Endothelial cell of umbilical vein (primary cell): ENCODE data around the gene CPSF4. TPM values are rescaled to one million over a fixed set of nuclear protein-coding genes. Genes with fewer than 3 reads are reported as not detected.

Experiments used
- BruUV-seq: library from RNA; stranded (reverse); fragments of 400-500 nt; replicated peaks from 2 replicates; lab custom pipeline; 2021; lab: Mats Ljungman, UMichigan
- CTCF ChIA-PET: fragments of 300-600, 350-600 bp; sonication (Branson Sonifier 250); formaldehyde crosslinking; loops from one replicate; lab custom pipeline; 2021; ENCODE audit warnings: antibody characterized with exemption, inconsistent platforms; lab: Charles Lee
- POLR2A ChIA-PET: fragments of 300-600, 350-600 bp; sonication (Branson Sonifier 250); formaldehyde crosslinking; loops from one replicate; lab custom pipeline; 2021; ENCODE audit warnings: antibody characterized with exemption, inconsistent platforms; lab: Charles Lee
- DNase-seq: peaks from one replicate; pipeline ENCODE4 v3.0.0-alpha.2; 2011; ENCODE audit warnings: low read depth, low spot score
- FAIRE-seq: peaks from 2 replicates; lab custom pipeline; 2011; peaks lifted over from hg19 to GRCh38; lab: Jason Lieb, UNC
- H2AFZ ChIP-seq: 2 replicates; pipeline ENCODE4 v1.6.0; 2012; ENCODE audit warnings: low read depth, low read length, control low read depth, inconsistent platforms
- H3K27ac ChIP-seq: 2 replicates; pipeline ENCODE4 v1.5.1; 2011; ENCODE audit warnings: low read depth, mild to moderate bottlenecking, control low read depth, low read length, moderate library complexity; ENCODE audit not compliant: insufficient read depth
- H3K27me3 ChIP-seq, 2 experiments: 2 replicates each; pipeline versions ENCODE4 v1.6.0 to v1.6.1; 2011; ENCODE audit warnings: low read length in 2 of 2, mixed read lengths in 1 of 2; ENCODE audit not compliant: control insufficient read depth in 2 of 2, insufficient read depth in 2 of 2
- H3K36me3 ChIP-seq, 2 experiments: 2 replicates in 1 of 2; 3 replicates in 1 of 2; pipeline ENCODE4 v1.5.1; 2011; ENCODE audit warnings: low read length in 2 of 2, mild to moderate bottlenecking in 1 of 2, moderate library complexity in 1 of 2; ENCODE audit not compliant: control insufficient read depth in 2 of 2, insufficient read depth in 2 of 2; ENCODE audit errors: extremely low read depth in 1 of 2
- H3K4me1 ChIP-seq: 3 replicates; pipeline ENCODE4 v1.5.1; 2011; ENCODE audit warnings: mild to moderate bottlenecking, low read length; ENCODE audit not compliant: control insufficient read depth, insufficient read depth; ENCODE audit errors: extremely low read depth
- H3K4me2 ChIP-seq: 2 replicates; pipeline ENCODE4 v1.6.1; 2011; ENCODE audit warnings: low read length, control low read depth, mixed read lengths; ENCODE audit not compliant: insufficient read depth
- H3K4me3 ChIP-seq, 3 experiments: fragments of 200-600 bp in 1 of 3; sonication (generic), shearing (Covaris generic) in 1 of 3; replicated peaks in 1 of 3; 2 replicates each; pipeline ENCODE4 v1.5.1; 2011 to 2016; ENCODE audit warnings: control low read depth in 3 of 3, low read length in 3 of 3, mild to moderate bottlenecking in 2 of 3, inconsistent platforms in 1 of 3, low read depth in 1 of 3, moderate library complexity in 1 of 3; ENCODE audit not compliant: insufficient read depth in 1 of 3
- H3K79me2 ChIP-seq: 2 replicates; pipeline ENCODE4 v1.6.0; 2012; ENCODE audit warnings: low read length, inconsistent platforms; ENCODE audit not compliant: control insufficient read depth, insufficient read depth
- H3K9ac ChIP-seq: replicated peaks from 2 replicates; pipeline ENCODE3; 2011; ENCODE audit warnings: low read length, control low read depth; ENCODE audit not compliant: insufficient read depth; ENCODE audit errors: extremely low read depth
- H3K9me1 ChIP-seq: replicated peaks from 3 replicates; pipeline ENCODE4 v1.6.0; 2011; ENCODE audit warnings: mild to moderate bottlenecking, low read length; ENCODE audit not compliant: control insufficient read depth, insufficient read depth; ENCODE audit errors: extremely low read depth
- H3K9me3 ChIP-seq: replicated peaks from 2 replicates; pipeline ENCODE4 v1.5.1; 2012; ENCODE audit warnings: low read length, inconsistent platforms; ENCODE audit not compliant: control insufficient read depth, insufficient read depth
- H4K20me1 ChIP-seq: replicated peaks from 2 replicates; pipeline ENCODE3; 2011; ENCODE audit warnings: mild to moderate bottlenecking, low read length; ENCODE audit not compliant: control insufficient read depth, insufficient read depth; ENCODE audit errors: extremely low read depth
- EZH2 ChIP-seq: IDR thresholded peaks from 2 replicates; pipeline ENCODE4 v1.6.1; 2012; ENCODE audit warnings: borderline replicate concordance, low read depth, mild to moderate bottlenecking, moderate library complexity, low read length, inconsistent platforms; ENCODE audit not compliant: severe bottlenecking
- FOS ChIP-seq: IDR thresholded peaks from 2 replicates; pipeline ENCODE4 v1.6.1; 2011; ENCODE audit warnings: mild to moderate bottlenecking, low read length, moderate library complexity, borderline replicate concordance; ENCODE audit not compliant: insufficient read depth
- GATA2 ChIP-seq: IDR thresholded peaks from 2 replicates; pipeline ENCODE4 v1.7.0; 2011; ENCODE audit warnings: low read depth, mild to moderate bottlenecking, moderate library complexity, mixed read lengths, low read length; ENCODE audit not compliant: insufficient read length, insufficient read depth
- JUN ChIP-seq: IDR thresholded peaks from 2 replicates; pipeline ENCODE4 v1.6.1; 2011; ENCODE audit warnings: borderline replicate concordance, low read depth; ENCODE audit not compliant: insufficient read length, insufficient read depth
- MYC ChIP-seq: IDR thresholded peaks from one replicate; pipeline ENCODE4 v1.6.1; 2011; ENCODE audit warnings: mild to moderate bottlenecking, low read depth, low read length
- POLR2A ChIP-seq: IDR thresholded peaks from 2 replicates; pipeline ENCODE4 v1.6.1; 2012; ENCODE audit warnings: low read depth, mild to moderate bottlenecking, control low read depth, low read length
- POLR2AphosphoS5 ChIP-seq: IDR thresholded peaks from 2 replicates; pipeline ENCODE4 v1.6.1; 2012; ENCODE audit warnings: low read depth, mild to moderate bottlenecking, control low read depth, low read length, moderate library complexity; ENCODE audit not compliant: insufficient read depth
- dilution Hi-C: fragments of 300-500 bp; cut with MboI; formaldehyde crosslinking; loops from one replicate; pipeline ENCODE4 v1.15.0; 2019; ENCODE audit warnings: low sequenced_read_pairs; ENCODE audit not compliant: extremely low pct_ligation_motif_present
- intact Hi-C: fragments of 100-400 bp; cut with micrococcal nuclease; formaldehyde crosslinking; loops from one replicate; pipeline ENCODE4 v1.10.0; 2022
- polyA plus RNA-seq, 4 experiments: library from polyadenylated mRNA; depleted of rRNA in 3 of 4; stranded (reverse) in 3 of 4; unstranded in 1 of 4; fragments of >200 nt; gene quantifications; 2 replicates each; pipeline versions ENCODE4 v1.2.1 to v1.2.3, GENCODE V29; 2011 to 2012; ENCODE audit warnings: missing spikeins in 1 of 4
- total RNA-seq: library from RNA; stranded (reverse); gene quantifications from 2 replicates; pipeline ENCODE4 v1.2.3, GENCODE V29; 2021
- TF ChIP-seq, protein P1 (sequence below): IDR thresholded peaks from 2 replicates; pipeline ENCODE4 v1.6.1; 2011; ENCODE audit not compliant: insufficient read depth, insufficient read length
- TF ChIP-seq, protein P2 (sequence below), 2 donors: IDR thresholded peaks; 1 replicate in 1 of 2; 2 replicates in 1 of 2; pipeline ENCODE4 v1.5.1; 2011; ENCODE audit warnings: low read length in 2 of 2, mild to moderate bottlenecking in 2 of 2, moderate library complexity in 2 of 2, control low read depth in 1 of 2, inconsistent platforms in 1 of 2, low read depth in 1 of 2; ENCODE audit not compliant: insufficient read depth in 1 of 2; ENCODE audit errors: extremely low read depth in 1 of 2

CPSF4 gene
- total and polyA plus RNA-seq, 2 donors (not counting 3 experiments of a cell fraction or from before 2014, with no cell fraction given), result 51.5 to 53.0 TPM

DNA sequence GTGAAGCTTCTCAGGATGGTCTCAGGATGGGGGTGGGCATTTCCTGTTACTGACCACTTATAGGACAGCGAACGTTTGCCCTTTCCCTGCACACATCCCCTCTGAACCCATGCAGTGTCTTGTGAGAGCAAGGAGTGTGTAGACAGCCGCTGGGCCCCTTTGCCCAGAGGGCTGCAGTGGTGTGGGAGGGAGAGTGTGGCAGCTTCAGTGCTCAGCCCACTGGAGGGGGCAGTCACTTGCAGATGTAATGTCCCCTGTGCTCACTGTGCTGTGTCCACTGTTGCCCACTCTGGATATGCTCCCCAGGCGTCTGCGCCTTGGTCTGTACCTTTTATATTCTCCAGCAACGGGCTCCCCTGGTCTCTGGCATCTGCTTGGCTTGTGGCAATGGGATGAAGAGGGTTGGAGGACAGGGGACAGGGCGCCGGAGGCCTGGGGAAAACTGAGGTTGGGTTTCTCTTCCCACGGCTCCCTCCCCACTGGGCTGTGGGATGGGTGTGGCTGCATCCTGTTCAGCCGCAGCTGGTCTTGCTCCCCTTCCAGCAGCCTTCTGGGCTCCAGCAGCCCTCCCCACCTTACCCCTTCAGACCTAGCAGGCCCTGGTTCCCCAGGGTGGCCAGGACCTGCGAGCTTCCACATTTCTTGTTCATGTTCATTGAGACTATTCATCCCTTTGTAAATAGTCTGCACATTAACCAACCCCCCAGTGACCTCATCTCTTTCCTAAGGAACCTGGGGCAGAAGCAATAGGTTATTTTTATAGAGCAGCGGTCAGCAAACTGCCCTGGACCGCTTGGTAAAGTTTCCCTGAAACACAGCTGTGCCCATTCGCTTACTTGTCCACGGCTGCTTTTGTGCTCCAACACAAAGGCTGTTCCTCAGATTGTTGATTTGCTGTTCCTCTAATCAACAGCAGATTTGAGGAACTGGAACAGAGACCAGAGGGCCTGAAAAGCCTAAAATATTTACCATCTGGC, 40.0 kb downstream of the CPSF4 start:
- dilution Hi-C loops, result no loop called here
- POLR2A ChIA-PET, result no interaction called here
- intact Hi-C loops, result no loop called here

More for the DNA sequence above, 40.0 kb downstream of the CPSF4 start:
- peaks cover 41% of the 10 kb centered on the region for H3K79me2 ChIP-seq
- no peak overlapping the region for H3K4me3 ChIP-seq
- H3K4me1 ChIP-seq, result peaks cover 4% of the 10 kb centered on the region
- H3K27me3 ChIP-seq, result no peaks in the 10 kb centered on the region
- no peak overlapping the region for H3K27ac ChIP-seq
- peaks cover 0 to under 1% of the 10 kb centered on the region in 2 experiments for H3K36me3 ChIP-seq
- no peaks in the 10 kb centered on the region for H3K9me3 ChIP-seq
- TF ChIP-seq POLR2AphosphoS5, result no peak
- TF ChIP-seq, protein P1, sequence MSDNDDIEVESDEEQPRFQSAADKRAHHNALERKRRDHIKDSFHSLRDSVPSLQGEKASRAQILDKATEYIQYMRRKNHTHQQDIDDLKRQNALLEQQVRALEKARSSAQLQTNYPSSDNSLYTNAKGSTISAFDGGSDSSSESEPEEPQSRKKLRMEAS, result no peak
- TF ChIP-seq MYC, result no peak
- TF ChIP-seq, protein P2, sequence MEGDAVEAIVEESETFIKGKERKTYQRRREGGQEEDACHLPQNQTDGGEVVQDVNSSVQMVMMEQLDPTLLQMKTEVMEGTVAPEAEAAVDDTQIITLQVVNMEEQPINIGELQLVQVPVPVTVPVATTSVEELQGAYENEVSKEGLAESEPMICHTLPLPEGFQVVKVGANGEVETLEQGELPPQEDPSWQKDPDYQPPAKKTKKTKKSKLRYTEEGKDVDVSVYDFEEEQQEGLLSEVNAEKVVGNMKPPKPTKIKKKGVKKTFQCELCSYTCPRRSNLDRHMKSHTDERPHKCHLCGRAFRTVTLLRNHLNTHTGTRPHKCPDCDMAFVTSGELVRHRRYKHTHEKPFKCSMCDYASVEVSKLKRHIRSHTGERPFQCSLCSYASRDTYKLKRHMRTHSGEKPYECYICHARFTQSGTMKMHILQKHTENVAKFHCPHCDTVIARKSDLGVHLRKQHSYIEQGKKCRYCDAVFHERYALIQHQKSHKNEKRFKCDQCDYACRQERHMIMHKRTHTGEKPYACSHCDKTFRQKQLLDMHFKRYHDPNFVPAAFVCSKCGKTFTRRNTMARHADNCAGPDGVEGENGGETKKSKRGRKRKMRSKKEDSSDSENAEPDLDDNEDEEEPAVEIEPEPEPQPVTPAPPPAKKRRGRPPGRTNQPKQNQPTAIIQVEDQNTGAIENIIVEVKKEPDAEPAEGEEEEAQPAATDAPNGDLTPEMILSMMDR (IDR thresholded peaks at IDR 0.05; ENCODE audit: extremely low read depth in 1 of 2, insufficient read depth in 1 of 2, low read depth in 1 of 2, low read length in 2 of 2), result no peak
- no peak for TF ChIP-seq FOS
- TF ChIP-seq GATA2, result no peak
- TF ChIP-seq EZH2, result no peak
- TF ChIP-seq POLR2A, result no peak
- TF ChIP-seq JUN, result no peak
- DNase-seq (no peak), FAIRE-seq (no peak)
- no peak overlapping the region for H3K4me2 ChIP-seq
- no peaks in the 10 kb centered on the region for H4K20me1 ChIP-seq
- H3K9me1 ChIP-seq, result no peaks in the 10 kb centered on the region
- no TSS peak for BruUV-seq
- no peak overlapping the region for H3K9ac ChIP-seq
- CTCF ChIA-PET, result interaction anchor here (1.4 kb wide), 1 partner anchor 12 kb away, joined by 5 read pairs; no protein-coding TSS in a partner anchor
- H2AFZ ChIP-seq, result no peak overlapping the region
